Measurements from ENCODE around the gene PDGFA. TPM values are rescaled to one million over a fixed set of nuclear protein-coding genes. Genes with fewer than 3 reads are reported as not detected.

PDGFA gene
- total and polyA plus RNA-seq, 7 experiments from 2014 or later, result 0.16 to 2.6 (median 1.1) TPM; not detected in 3

DNA sequence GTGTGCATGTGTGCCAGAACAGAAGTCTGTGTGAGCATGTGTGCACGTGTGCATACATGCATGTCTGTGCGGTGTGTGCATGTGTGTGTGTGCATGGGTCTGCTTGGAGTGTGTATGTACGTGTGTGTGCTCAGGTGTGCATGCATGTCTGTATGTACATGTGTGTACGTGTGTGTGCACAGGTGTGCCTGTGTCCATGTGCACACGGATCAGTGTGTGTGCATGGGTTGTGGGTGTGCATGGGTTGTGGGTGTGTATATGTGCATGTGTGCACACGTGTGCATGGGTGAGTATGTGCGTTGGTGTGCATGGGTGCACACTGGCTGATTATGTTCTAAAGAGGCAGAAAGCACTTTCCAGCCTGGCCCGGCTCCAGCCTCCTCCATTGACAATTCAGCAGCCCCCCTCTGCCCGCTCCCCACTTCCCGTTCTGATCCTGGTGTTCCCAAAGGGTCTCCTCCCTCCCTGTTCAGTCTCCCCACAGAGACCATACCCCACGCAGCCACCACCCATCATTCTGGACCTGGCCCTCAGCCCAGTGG, 44.1 kb upstream of the PDGFA start:
- no peaks in the 10 kb centered on the region for H3K27me3 Mint-ChIP-seq
- ATAC-seq, result peak; percentile 17
- peaks cover 0 to 5% (median 2%) of the 10 kb centered on the region in 7 donors for H3K4me1 Mint-ChIP-seq
- intact Hi-C loops (cut with micrococcal nuclease), result no loop called here
- Histone ChIP-seq H3K27me3 (ENCODE audit: control insufficient read depth in 2 of 2, insufficient read depth in 2 of 2, low read length in 2 of 2) (no peaks in the 10 kb centered on the region), H3K27ac (ENCODE audit: low read depth, low read length) (no peak overlapping the region), H3K4me1 (ENCODE audit: control insufficient read depth in 2 of 2, insufficient read depth in 2 of 2, low read length in 2 of 2) (no peaks in the 10 kb centered on the region), H3K36me3 (ENCODE audit: control insufficient read depth in 2 of 3, insufficient read depth in 3 of 3, low read length in 3 of 3) (peaks cover 0 to 4% (median 0%) of the 10 kb centered on the region in 3 experiments), H3K9me3 (ENCODE audit: control insufficient read depth in 2 of 3, low read length in 3 of 3) (no peaks in the 10 kb centered on the region), H3K4me3 (ENCODE audit: low read length) (no peak overlapping the region)
- peak overlapping the region in 1 of 9 donors; percentile 30 for H3K27ac Mint-ChIP-seq
- POLR2A ChIA-PET, result no interaction called here
- CTCF ChIA-PET, result interaction anchor here (0.7 kb wide), 1 partner anchor 209 kb away, joined by 3 read pairs; no protein-coding TSS in a partner anchor
- no peak for DNase-seq
- H3K36me3 Mint-ChIP-seq, result peaks cover 0 to 8% (median 0%) of the 10 kb centered on the region in 5 donors
- no peak overlapping the region for H3K4me3 Mint-ChIP-seq
- peaks cover 0 to 3% (median 0%) of the 10 kb centered on the region in 11 donors for H3K9me3 Mint-ChIP-seq

DNA sequence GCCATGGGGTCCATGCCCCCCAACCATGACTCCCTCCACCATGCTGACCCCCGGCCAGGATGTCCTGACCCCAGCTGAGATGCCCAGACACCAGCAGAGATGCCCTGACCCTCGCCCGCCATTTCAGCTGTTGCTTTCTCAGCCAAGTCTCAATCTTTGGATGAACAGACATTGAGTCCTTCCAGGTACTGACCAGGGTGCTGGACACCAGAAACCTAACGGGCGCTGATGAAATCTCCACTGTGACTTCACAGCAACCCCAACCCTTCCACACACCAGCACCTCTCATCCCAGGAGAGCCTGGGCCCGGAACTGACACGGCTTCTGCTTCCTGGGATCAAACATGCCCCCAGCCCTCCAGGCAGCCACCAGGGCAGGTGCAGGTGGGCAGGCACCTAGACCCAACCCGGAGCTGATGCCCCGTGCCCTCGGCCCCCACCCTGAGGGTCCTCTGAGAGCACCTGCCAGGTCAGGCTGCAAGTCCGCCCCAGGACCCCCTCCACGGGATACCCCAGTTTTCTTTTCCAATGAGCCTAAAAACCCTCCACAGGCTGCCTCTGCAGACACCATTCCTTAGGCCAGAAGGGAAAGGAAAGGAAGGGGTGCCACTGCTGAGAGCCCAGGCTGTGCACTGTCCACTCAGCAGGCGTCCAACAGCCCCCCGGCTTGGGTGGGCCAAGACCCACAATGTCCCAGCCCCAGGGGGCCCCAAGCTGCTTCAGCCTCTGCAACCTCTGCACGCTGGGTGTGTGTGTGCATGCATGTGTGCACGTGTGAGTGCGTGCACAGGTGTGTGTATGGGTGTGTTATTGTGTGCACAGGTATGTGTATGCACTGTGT, 43.4 kb upstream of the PDGFA start:
- no peaks in the 10 kb centered on the region for H3K27me3 ChIP-seq (ENCODE audit: control insufficient read depth in 2 of 2, insufficient read depth in 2 of 2, low read length in 2 of 2)
- no peaks in the 10 kb centered on the region for H3K9me3 ChIP-seq (ENCODE audit: control insufficient read depth in 2 of 3, low read length in 3 of 3)
- ChIA-PET POLR2A (no interaction called here), CTCF (no interaction called here)
- Mint-ChIP-seq H3K4me3 (no peak overlapping the region), H3K27ac (peak overlapping the region in 3 of 9 donors; percentile 28 to 63 (median 30)), H3K36me3 (peaks cover 0 to 8% (median 0%) of the 10 kb centered on the region in 5 donors), H3K9me3 (peaks cover 0 to 3% (median 0%) of the 10 kb centered on the region in 11 donors), H3K4me1 (peaks cover 0 to 5% (median 2%) of the 10 kb centered on the region in 7 donors), H3K27me3 (no peaks in the 10 kb centered on the region)
- H3K4me1 ChIP-seq (ENCODE audit: control insufficient read depth in 2 of 2, insufficient read depth in 2 of 2, low read length in 2 of 2), result no peaks in the 10 kb centered on the region
- no peak overlapping the region for H3K27ac ChIP-seq (ENCODE audit: low read depth, low read length)
- intact Hi-C loops (cut with micrococcal nuclease), result no loop called here
- DNase-seq, result no peak
- ATAC-seq, result peak; percentile 17
- no peak overlapping the region for H3K4me3 ChIP-seq (ENCODE audit: low read length)
- peaks cover 0 to 4% (median 0%) of the 10 kb centered on the region in 3 experiments for H3K36me3 ChIP-seq (ENCODE audit: control insufficient read depth in 2 of 3, insufficient read depth in 3 of 3, low read length in 3 of 3)

DNA sequence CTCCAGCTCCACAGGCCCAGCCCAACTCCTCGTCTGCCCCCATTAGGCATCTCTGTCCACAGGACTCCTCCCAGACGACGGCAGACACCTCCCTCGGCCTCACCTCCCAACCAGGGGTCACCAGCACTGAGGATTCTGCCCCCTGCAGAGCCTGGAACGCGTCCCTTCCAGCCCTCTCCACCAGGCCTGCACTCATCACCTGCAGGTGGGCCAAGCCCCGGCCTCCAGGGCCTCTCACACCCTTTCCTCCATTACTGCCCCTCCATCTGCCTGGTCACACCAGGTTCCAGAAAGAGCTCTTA, 42.7 kb upstream of the PDGFA start:
- H3K27me3 ChIP-seq (ENCODE audit: control insufficient read depth in 2 of 2, insufficient read depth in 2 of 2, low read length in 2 of 2), result no peaks in the 10 kb centered on the region
- no peak for DNase-seq
- POLR2A ChIA-PET, result no interaction called here
- Mint-ChIP-seq H3K36me3 (peaks cover 0 to 8% (median 0%) of the 10 kb centered on the region in 5 donors), H3K4me1 (peaks cover 0 to 5% (median 2%) of the 10 kb centered on the region in 7 donors), H3K27ac (peak overlapping the region in 5 of 9 donors; percentile 18 to 65 (median 59)), H3K4me3 (no peak overlapping the region), H3K9me3 (peaks cover 0 to 3% (median 0%) of the 10 kb centered on the region in 11 donors), H3K27me3 (no peaks in the 10 kb centered on the region)
- intact Hi-C loops (cut with micrococcal nuclease), result no loop called here
- no peak overlapping the region for H3K4me3 ChIP-seq (ENCODE audit: low read length)
- no peak overlapping the region for H3K27ac ChIP-seq (ENCODE audit: low read depth, low read length)
- CTCF ChIA-PET, result no interaction called here
- no peaks in the 10 kb centered on the region for H3K4me1 ChIP-seq (ENCODE audit: control insufficient read depth in 2 of 2, insufficient read depth in 2 of 2, low read length in 2 of 2)
- ATAC-seq, result no peak
- no peaks in the 10 kb centered on the region for H3K9me3 ChIP-seq (ENCODE audit: control insufficient read depth in 2 of 3, low read length in 3 of 3)
- H3K36me3 ChIP-seq (ENCODE audit: control insufficient read depth in 2 of 3, insufficient read depth in 3 of 3, low read length in 3 of 3), result peaks cover 0 to 4% (median 0%) of the 10 kb centered on the region in 3 experiments

DNA sequence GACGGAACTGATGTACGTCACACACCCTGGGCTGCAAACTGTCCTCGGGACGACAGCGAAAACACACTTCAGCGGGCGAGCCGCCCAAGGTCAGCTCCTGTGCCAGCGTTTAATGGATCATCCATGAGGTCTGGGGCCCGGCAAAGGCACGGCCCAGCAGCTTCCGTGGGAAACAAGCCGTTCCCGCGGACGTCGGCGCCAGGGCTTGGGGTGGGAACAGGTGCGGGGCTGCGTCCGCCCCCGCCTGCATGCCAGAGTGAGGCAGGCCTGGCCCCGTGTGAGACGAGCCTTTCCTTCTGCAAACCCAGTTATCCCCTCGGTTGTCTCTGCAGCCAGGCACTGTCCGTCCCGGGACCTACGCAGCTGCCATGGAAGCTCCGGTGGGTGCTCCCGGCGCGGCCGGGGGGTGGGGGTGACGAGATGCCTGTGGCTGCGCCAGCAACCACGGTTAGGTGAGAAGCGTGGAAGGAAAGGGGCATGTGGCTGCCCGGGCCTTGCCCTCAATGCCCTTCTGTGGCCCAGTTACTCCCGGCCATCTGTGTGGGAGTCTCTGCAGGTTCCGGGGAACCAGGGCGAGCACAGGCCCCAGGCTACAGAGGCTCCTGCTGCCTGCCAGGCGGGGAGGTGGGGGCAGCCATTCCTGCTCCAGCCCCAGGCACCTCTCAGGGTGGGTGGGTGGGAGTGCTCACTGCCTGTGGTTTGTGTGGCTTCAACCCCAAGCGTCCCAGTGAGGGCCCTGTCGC, 42.2 kb upstream of the PDGFA start:
- POLR2A ChIA-PET, result no interaction called here
- intact Hi-C loops (cut with micrococcal nuclease), result no loop called here
- H3K27ac Mint-ChIP-seq, result no peak overlapping the region

DNA sequence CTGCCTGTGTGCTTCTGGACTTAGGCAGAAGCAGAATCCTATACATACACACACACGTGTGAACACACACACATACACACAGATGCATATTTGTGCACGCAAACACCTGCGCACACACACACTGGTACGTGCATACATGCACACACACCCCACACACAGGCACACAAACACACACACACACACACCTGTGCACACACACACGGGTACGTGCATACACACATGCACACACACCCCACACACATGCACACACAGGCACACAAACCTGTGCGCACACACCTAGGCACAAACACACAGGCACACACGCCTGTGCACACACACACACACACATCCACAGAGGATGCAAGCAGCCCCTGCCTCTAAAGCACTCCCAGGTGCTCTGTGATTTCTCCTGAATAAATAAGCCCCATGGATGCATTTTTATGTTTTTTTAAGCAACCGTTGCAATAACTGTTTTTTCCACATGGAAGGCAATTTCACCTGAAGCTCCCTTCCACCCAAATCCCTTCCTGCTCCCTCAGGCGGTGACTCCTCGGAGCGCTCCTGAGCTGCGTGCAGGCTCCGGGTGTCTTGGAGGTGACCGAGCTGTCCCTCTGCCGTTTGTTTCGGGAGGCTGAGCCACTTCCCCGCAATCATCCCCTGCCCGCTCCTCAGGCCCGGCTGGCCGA, 41.5 kb upstream of the PDGFA start:
- Histone ChIP-seq H3K36me3 (ENCODE audit: control insufficient read depth in 2 of 3, insufficient read depth in 3 of 3, low read length in 3 of 3) (peaks cover 0 to 4% (median 0%) of the 10 kb centered on the region in 3 experiments), H3K9me3 (ENCODE audit: control insufficient read depth in 2 of 3, low read length in 3 of 3) (no peaks in the 10 kb centered on the region), H3K27ac (ENCODE audit: low read depth, low read length) (no peak overlapping the region), H3K27me3 (ENCODE audit: control insufficient read depth in 2 of 2, insufficient read depth in 2 of 2, low read length in 2 of 2) (no peaks in the 10 kb centered on the region), H3K4me1 (ENCODE audit: control insufficient read depth in 2 of 2, insufficient read depth in 2 of 2, low read length in 2 of 2) (no peaks in the 10 kb centered on the region), H3K4me3 (ENCODE audit: low read length) (no peak overlapping the region)
- no peak for DNase-seq
- no peak for ATAC-seq
- Mint-ChIP-seq H3K4me3 (no peak overlapping the region), H3K27me3 (no peaks in the 10 kb centered on the region), H3K4me1 (peaks cover 0 to 5% (median 2%) of the 10 kb centered on the region in 7 donors), H3K9me3 (peaks cover 0 to 3% (median 0%) of the 10 kb centered on the region in 11 donors), H3K27ac (peak overlapping the region in 2 of 9 donors; percentile 38 to 44), H3K36me3 (peaks cover 0 to 10% (median 0%) of the 10 kb centered on the region in 5 donors)
- intact Hi-C loops (cut with micrococcal nuclease), result no loop called here
- POLR2A ChIA-PET, result no interaction called here
- CTCF ChIA-PET, result no interaction called here

More for the DNA sequence above, 42.2 kb upstream of the PDGFA start:
- Histone ChIP-seq H3K4me1 (ENCODE audit: control insufficient read depth in 2 of 2, insufficient read depth in 2 of 2, low read length in 2 of 2) (no peaks in the 10 kb centered on the region), H3K9me3 (ENCODE audit: control insufficient read depth in 2 of 3, low read length in 3 of 3) (no peaks in the 10 kb centered on the region), H3K27me3 (ENCODE audit: control insufficient read depth in 2 of 2, insufficient read depth in 2 of 2, low read length in 2 of 2) (no peaks in the 10 kb centered on the region), H3K36me3 (ENCODE audit: control insufficient read depth in 2 of 3, insufficient read depth in 3 of 3, low read length in 3 of 3) (peaks cover 0 to 4% (median 0%) of the 10 kb centered on the region in 3 experiments), H3K27ac (ENCODE audit: low read depth, low read length) (no peak overlapping the region), H3K4me3 (ENCODE audit: low read length) (no peak overlapping the region)
- CTCF ChIA-PET, result no interaction called here
- Mint-ChIP-seq H3K36me3 (peaks cover 0 to 10% (median 0%) of the 10 kb centered on the region in 5 donors), H3K4me3 (no peak overlapping the region), H3K9me3 (peaks cover 0 to 3% (median 0%) of the 10 kb centered on the region in 11 donors), H3K27me3 (no peaks in the 10 kb centered on the region), H3K4me1 (peaks cover 0 to 5% (median 2%) of the 10 kb centered on the region in 7 donors)
- ATAC-seq (peak; percentile 2), DNase-seq (no peak)

DNA sequence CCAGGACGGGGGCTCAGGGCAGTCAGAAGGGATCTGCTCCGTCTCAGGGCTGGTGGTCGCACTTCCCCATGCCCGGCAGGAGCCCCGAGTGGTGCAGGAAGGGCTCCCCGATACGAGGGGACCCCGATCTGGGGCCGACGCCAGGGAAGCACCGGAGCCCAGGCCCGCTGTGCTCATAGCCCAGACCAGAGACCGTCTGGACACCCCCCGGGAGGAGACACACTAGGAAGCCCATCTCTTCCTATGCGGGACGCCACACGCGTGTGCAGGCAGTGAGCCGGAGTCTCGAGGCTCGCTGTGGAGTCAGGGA, 39.7 kb upstream of the PDGFA start:
- ATAC-seq (no peak), DNase-seq (no peak)
- Histone ChIP-seq H3K27me3 (ENCODE audit: control insufficient read depth in 2 of 2, insufficient read depth in 2 of 2, low read length in 2 of 2) (no peaks in the 10 kb centered on the region), H3K27ac (ENCODE audit: low read depth, low read length) (no peak overlapping the region), H3K4me3 (ENCODE audit: low read length) (no peak overlapping the region), H3K36me3 (ENCODE audit: control insufficient read depth in 2 of 3, insufficient read depth in 3 of 3, low read length in 3 of 3) (peaks cover 0 to 4% (median 0%) of the 10 kb centered on the region in 3 experiments), H3K4me1 (ENCODE audit: control insufficient read depth in 2 of 2, insufficient read depth in 2 of 2, low read length in 2 of 2) (no peaks in the 10 kb centered on the region), H3K9me3 (ENCODE audit: control insufficient read depth in 2 of 3, low read length in 3 of 3) (no peaks in the 10 kb centered on the region)
- peak overlapping the region in 1 of 9 donors; percentile 12 for H3K27ac Mint-ChIP-seq
- ChIA-PET CTCF (no interaction called here), POLR2A (no interaction called here)
- peaks cover 0 to 5% (median 2%) of the 10 kb centered on the region in 7 donors for H3K4me1 Mint-ChIP-seq
- peaks cover 0 to 3% (median 0%) of the 10 kb centered on the region in 11 donors for H3K9me3 Mint-ChIP-seq
- H3K4me3 Mint-ChIP-seq, result no peak overlapping the region
- peaks cover 0 to 4% (median 0%) of the 10 kb centered on the region in 5 donors for H3K36me3 Mint-ChIP-seq
- intact Hi-C loops (cut with micrococcal nuclease), result no loop called here
- no peaks in the 10 kb centered on the region for H3K27me3 Mint-ChIP-seq
